H9 (cell line): Measurements from ENCODE around the gene GRHPR. TPM values are rescaled to one million over a fixed set of nuclear protein-coding genes. Genes with fewer than 3 reads are reported as not detected.

ENCODE experiments used
- DNase-seq: peaks from one replicate; pipeline ENCODE4 v3.0.0-alpha.2; 2017
- H2AFZ ChIP-seq: one replicate; pipeline ENCODE4 v1.6.1; 2013; ENCODE audit warnings: mild to moderate bottlenecking, low read length, control low read depth, moderate library complexity
- H2AK5ac ChIP-seq: 2 replicates; pipeline ENCODE4 v1.6.1; 2013; ENCODE audit warnings: low read length, control low read depth, mixed read lengths; ENCODE audit not compliant: insufficient read length
- H2BK120ac ChIP-seq: one replicate; pipeline ENCODE4 v1.6.1; 2013; ENCODE audit warnings: low read depth, mild to moderate bottlenecking, low read length, control low read depth, inconsistent platforms; ENCODE audit not compliant: poor library complexity, severe bottlenecking
- H2BK12ac ChIP-seq: 2 replicates; pipeline ENCODE4 v1.6.1; 2013; ENCODE audit warnings: low read length, control low read depth, mixed read lengths, low read depth; ENCODE audit not compliant: insufficient read length
- H2BK15ac ChIP-seq: 2 replicates; pipeline ENCODE4 v1.6.1; 2013; ENCODE audit warnings: low read depth, low read length, control low read depth
- H2BK20ac ChIP-seq: one replicate; pipeline ENCODE4 v1.6.1; 2013; ENCODE audit warnings: low read depth, mild to moderate bottlenecking, low read length, control low read depth, inconsistent platforms; ENCODE audit not compliant: poor library complexity, severe bottlenecking
- H2BK5ac ChIP-seq: 2 replicates; pipeline ENCODE4 v1.6.1; 2013; ENCODE audit warnings: low read length, control low read depth, mixed read lengths; ENCODE audit not compliant: insufficient read length
- H3K14ac ChIP-seq: 2 replicates; pipeline ENCODE4 v1.6.1; 2013; ENCODE audit warnings: low read length, control low read depth; ENCODE audit not compliant: insufficient read depth
- H3K18ac ChIP-seq: 2 replicates; pipeline ENCODE4 v1.6.1; 2013; ENCODE audit warnings: low read depth, mild to moderate bottlenecking, mixed read lengths, low read length, control low read depth; ENCODE audit not compliant: insufficient read length
- H3K23ac ChIP-seq: 2 replicates; pipeline ENCODE4 v1.6.1; 2013; ENCODE audit warnings: low read length, control low read depth, mixed read lengths, low read depth; ENCODE audit not compliant: insufficient read length
- H3K23me2 ChIP-seq: 2 replicates; pipeline ENCODE4 v1.6.1; 2013; ENCODE audit warnings: low read depth, mild to moderate bottlenecking, mixed read lengths, low read length, control low read depth; ENCODE audit not compliant: insufficient read length, poor library complexity, severe bottlenecking
- H3K27ac ChIP-seq: 2 replicates; pipeline ENCODE4 v1.5.1; 2013; ENCODE audit warnings: low read length, control low read depth, mixed read lengths, low read depth; ENCODE audit not compliant: insufficient read length
- H3K27me3 ChIP-seq: 2 replicates; pipeline ENCODE4 v1.6.1; 2013; ENCODE audit warnings: low read length, control low read depth, inconsistent platforms; ENCODE audit not compliant: insufficient read depth
- H3K4ac ChIP-seq: 2 replicates; pipeline ENCODE4 v1.6.1; 2013; ENCODE audit warnings: low read depth, mild to moderate bottlenecking, control low read depth, inconsistent platforms, low read length, moderate library complexity
- H3K4me1 ChIP-seq: 2 replicates; pipeline ENCODE4 v1.6.1; 2013; ENCODE audit warnings: low read length, control low read depth, inconsistent platforms; ENCODE audit not compliant: insufficient read depth
- H3K4me2 ChIP-seq: 2 replicates; pipeline ENCODE4 v1.6.1; 2013; ENCODE audit warnings: low read length, control low read depth, mixed read lengths; ENCODE audit not compliant: insufficient read length, insufficient read depth
- H3K56ac ChIP-seq: 2 replicates; pipeline ENCODE4 v1.6.1; 2013; ENCODE audit warnings: low read depth, mild to moderate bottlenecking, mixed read lengths, low read length, control low read depth; ENCODE audit not compliant: insufficient read length
- H3K79me1 ChIP-seq: 2 replicates; pipeline ENCODE4 v1.6.1; 2013; ENCODE audit warnings: low read depth, mild to moderate bottlenecking, moderate library complexity, low read length, control low read depth, inconsistent platforms; ENCODE audit not compliant: insufficient read depth, poor library complexity, severe bottlenecking
- H3K79me2 ChIP-seq: 2 replicates; pipeline ENCODE4 v1.6.1; 2013; ENCODE audit warnings: low read length, control low read depth, inconsistent platforms; ENCODE audit not compliant: insufficient read depth
- H3K9ac ChIP-seq: 2 replicates; pipeline ENCODE4 v1.6.1; 2013; ENCODE audit warnings: low read length, control low read depth, mixed read lengths; ENCODE audit not compliant: insufficient read length; ENCODE audit errors: extremely low read depth
- H3K9me3 ChIP-seq: one replicate; pipeline ENCODE4 v1.6.1; 2013; ENCODE audit warnings: low read depth, low read length, inconsistent platforms; ENCODE audit not compliant: control insufficient read depth
- H3T11ph ChIP-seq: one replicate; pipeline ENCODE4 v1.6.1; 2013; ENCODE audit warnings: mild to moderate bottlenecking, low read length, control low read depth, inconsistent platforms
- H4K20me1 ChIP-seq: one replicate; pipeline ENCODE4 v1.6.1; 2013; ENCODE audit not compliant: control insufficient read depth, insufficient read length, insufficient read depth
- H4K5ac ChIP-seq: 2 replicates; pipeline ENCODE4 v1.6.1; 2013; ENCODE audit warnings: low read depth, mild to moderate bottlenecking, mixed read lengths, low read length, control low read depth; ENCODE audit not compliant: insufficient read length
- H4K8ac ChIP-seq: replicated peaks from 2 replicates; pipeline ENCODE4 v1.6.1; 2013; ENCODE audit warnings: low read length, control low read depth, mixed read lengths, low read depth; ENCODE audit not compliant: insufficient read length
- H4K91ac ChIP-seq: 2 replicates; pipeline ENCODE4 v1.6.1; 2013; ENCODE audit warnings: low read depth, mild to moderate bottlenecking, moderate library complexity, mixed read lengths, low read length, control low read depth; ENCODE audit not compliant: insufficient read length
- H3K27ac Mint-ChIP-seq, 3 experiments: 2 replicates in 2 of 3; 3 replicates in 1 of 3; pipeline ENCODE4 v1.8.0; 2020 to 2021; ENCODE audit warnings: mixed read lengths in 3 of 3, mild to moderate bottlenecking in 1 of 3, moderate library complexity in 1 of 3
- H3K27me3 Mint-ChIP-seq: 2 replicates; pipeline ENCODE4 v1.8.0; 2021; ENCODE audit warnings: low read depth, mild to moderate bottlenecking, moderate library complexity, mixed read lengths
- H3K36me3 Mint-ChIP-seq, 3 experiments: 2 replicates in 2 of 3; 3 replicates in 1 of 3; pipeline ENCODE4 v1.8.0; 2020 to 2021; ENCODE audit warnings: low read depth in 3 of 3, mixed read lengths in 3 of 3; ENCODE audit not compliant: insufficient read depth in 1 of 3
- H3K4me1 Mint-ChIP-seq, 2 experiments: 2 replicates each; pipeline ENCODE4 v1.8.0; 2020; ENCODE audit warnings: mixed read lengths in 2 of 2
- H3K4me3 Mint-ChIP-seq, 2 experiments: 2 replicates in 1 of 2; 3 replicates in 1 of 2; pipeline ENCODE4 v1.8.0; 2020 to 2021; ENCODE audit warnings: mild to moderate bottlenecking in 2 of 2, mixed read lengths in 2 of 2, moderate library complexity in 1 of 2
- H3K9me3 Mint-ChIP-seq, 2 experiments: 2 replicates in 1 of 2; 3 replicates in 1 of 2; pipeline ENCODE4 v1.8.0; 2020; ENCODE audit warnings: mild to moderate bottlenecking in 2 of 2, mixed read lengths in 2 of 2, moderate library complexity in 1 of 2
- WGBS: extraction: QIAGEN DNeasy Blood & Tissue Kit; methylation state at CpG from one replicate; pipeline ENCODE4 v1.1.7; 2013; ENCODE audit warnings: missing lambda C conversion rate, low lambda C conversion rate, mixed read lengths; ENCODE audit not compliant: insufficient read length; ENCODE audit errors: extremely low coverage; 5-methylcytosine and 5-hydroxymethylcytosine counted together
- total RNA-seq: library from RNA; stranded (reverse); gene quantifications from 2 replicates; pipeline ENCODE4 v1.2.1, GENCODE V29; 2021
- TF ChIP-seq, protein P1 (sequence below): fragments of 200-600 bp; sonication (generic); conservative IDR thresholded peaks from 3 replicates; pipeline ENCODE4 v1.8.0; 2021; ENCODE audit warnings: antibody characterized with exemption, mild to moderate bottlenecking

Gene GRHPR
- total RNA-seq, 1 experiment from 2014 or later, result 97.9 TPM

DNA sequence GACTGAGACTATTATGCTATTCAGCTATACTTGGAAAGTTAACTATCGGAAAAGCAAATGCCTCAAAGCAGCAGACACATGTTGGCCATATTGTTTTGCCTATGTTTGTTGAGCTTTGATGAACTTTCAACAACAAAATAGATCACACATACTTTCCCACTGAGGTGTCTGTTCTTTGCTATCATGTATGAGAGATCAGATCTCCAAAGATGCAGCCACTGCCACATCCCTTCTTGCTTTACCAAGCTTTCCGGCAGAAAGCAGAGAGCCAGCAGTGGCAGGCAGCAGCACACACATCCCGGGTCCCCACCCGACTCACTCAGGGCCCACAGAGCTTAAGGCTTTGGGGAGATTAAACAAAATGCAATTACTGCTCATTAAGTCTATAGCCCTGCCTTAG, 23.9 kb downstream of the GRHPR start:
- H2BK20ac ChIP-seq, result no peak overlapping the region
- H2BK12ac ChIP-seq, result no peak overlapping the region
- H3K18ac ChIP-seq, result no peak overlapping the region
- no peaks in the 10 kb centered on the region for H4K20me1 ChIP-seq
- peaks cover 19% of the 10 kb centered on the region for H3K79me1 ChIP-seq
- Mint-ChIP-seq H3K4me1 (peaks cover 8 to 18% of the 10 kb centered on the region in 2 experiments), H3K27me3 (no peaks in the 10 kb centered on the region; the same call in 1 of the 2 replicates), H3K36me3 (peaks cover 15 to 34% (median 27%) of the 10 kb centered on the region in 3 experiments; a peak in 6 of 7 replicates), H3K9me3 (no peaks in the 10 kb centered on the region), H3K4me3 (no peak overlapping the region), H3K27ac (peak overlapping the region; percentile 12 to 68 (median 31); a peak in 1 of 7 replicates)
- no peaks in the 10 kb centered on the region for H3K4me1 ChIP-seq
- TF ChIP-seq, protein P1, sequence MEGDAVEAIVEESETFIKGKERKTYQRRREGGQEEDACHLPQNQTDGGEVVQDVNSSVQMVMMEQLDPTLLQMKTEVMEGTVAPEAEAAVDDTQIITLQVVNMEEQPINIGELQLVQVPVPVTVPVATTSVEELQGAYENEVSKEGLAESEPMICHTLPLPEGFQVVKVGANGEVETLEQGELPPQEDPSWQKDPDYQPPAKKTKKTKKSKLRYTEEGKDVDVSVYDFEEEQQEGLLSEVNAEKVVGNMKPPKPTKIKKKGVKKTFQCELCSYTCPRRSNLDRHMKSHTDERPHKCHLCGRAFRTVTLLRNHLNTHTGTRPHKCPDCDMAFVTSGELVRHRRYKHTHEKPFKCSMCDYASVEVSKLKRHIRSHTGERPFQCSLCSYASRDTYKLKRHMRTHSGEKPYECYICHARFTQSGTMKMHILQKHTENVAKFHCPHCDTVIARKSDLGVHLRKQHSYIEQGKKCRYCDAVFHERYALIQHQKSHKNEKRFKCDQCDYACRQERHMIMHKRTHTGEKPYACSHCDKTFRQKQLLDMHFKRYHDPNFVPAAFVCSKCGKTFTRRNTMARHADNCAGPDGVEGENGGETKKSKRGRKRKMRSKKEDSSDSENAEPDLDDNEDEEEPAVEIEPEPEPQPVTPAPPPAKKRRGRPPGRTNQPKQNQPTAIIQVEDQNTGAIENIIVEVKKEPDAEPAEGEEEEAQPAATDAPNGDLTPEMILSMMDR, result no peak
- H2BK15ac ChIP-seq, result no peak overlapping the region
- no peak for DNase-seq
- no peak overlapping the region for H2BK120ac ChIP-seq
- no peaks in the 10 kb centered on the region for H3K9me3 ChIP-seq
- H3K23me2 ChIP-seq, result no peaks in the 10 kb centered on the region
- H3K27me3 ChIP-seq, result no peaks in the 10 kb centered on the region
- no peak overlapping the region for H4K8ac ChIP-seq
- H2BK5ac ChIP-seq, result no peak overlapping the region
- no peak overlapping the region for H3K9ac ChIP-seq
- no peak overlapping the region for H2AFZ ChIP-seq
- no peak overlapping the region for H4K5ac ChIP-seq
- peaks cover 2% of the 10 kb centered on the region for H3K79me2 ChIP-seq
- H3K4me2 ChIP-seq, result no peak overlapping the region
- no CpG with 5 or more reads among the region's 4 CpGs for WGBS
- H4K91ac ChIP-seq, result no peak overlapping the region
- no peak overlapping the region for H3K56ac ChIP-seq
- H3K14ac ChIP-seq, result no peak overlapping the region
- H2AK5ac ChIP-seq, result no peak overlapping the region
- no peak overlapping the region for H3K4ac ChIP-seq
- H3K23ac ChIP-seq, result no peak overlapping the region
- H3T11ph ChIP-seq, result no peak overlapping the region
- no peak overlapping the region for H3K27ac ChIP-seq
